Measurements from ENCODE around the gene KLHDC3. TPM values are rescaled to one million over a fixed set of nuclear protein-coding genes. Genes with fewer than 3 reads are reported as not detected.
A peak's percentile ranks its signal among the peaks of the same experiment; 100 is the strongest.

KLHDC3 gene
- total and polyA plus RNA-seq, 2 of the 13 experiments (the other 11 are each of a cell fraction or from before 2014, with no cell fraction given), result 78.3 to 91.5 TPM

DNA sequence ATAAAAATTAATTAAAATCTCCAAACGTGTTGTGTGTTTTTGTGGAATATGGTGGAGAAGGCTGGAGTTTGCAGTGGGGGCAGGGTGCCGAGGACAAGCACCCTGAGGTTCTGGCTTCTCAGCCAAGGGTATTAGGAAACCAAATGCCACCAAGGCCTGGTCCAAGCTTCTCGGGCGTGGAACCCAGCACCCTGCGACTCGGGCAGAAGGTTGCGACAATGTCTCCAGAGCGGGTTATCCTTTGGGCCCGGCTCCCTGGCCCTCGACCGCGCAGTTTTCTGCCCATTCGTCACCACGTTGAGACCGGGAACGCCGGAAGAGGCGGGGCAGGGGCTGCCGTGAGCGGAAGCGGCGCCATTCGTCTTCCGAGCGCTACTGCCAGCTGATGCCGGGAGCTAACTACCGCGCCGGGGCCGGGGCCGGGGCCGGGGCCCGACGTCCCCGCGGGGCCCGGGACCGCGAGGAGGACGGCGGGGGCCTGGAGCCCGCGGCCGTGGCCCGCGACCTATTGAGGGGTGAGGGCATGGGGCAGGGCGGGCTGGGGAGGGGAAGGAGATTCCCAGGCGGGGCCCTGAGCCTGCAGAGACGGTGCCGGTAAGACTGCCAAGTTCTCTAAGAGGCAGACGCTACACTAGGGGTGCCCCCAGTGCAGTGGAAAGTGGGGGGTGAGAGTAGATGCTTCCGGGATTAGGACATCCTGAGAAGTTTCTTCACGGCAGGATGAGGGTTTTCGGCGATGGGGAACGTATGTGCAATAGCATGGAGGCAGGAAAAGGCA is 7.4 kb downstream of the KLHDC3 start, which contains the start of gene RRP36 (continued):
- TF ChIP-seq RAD51 (IDR thresholded peaks at IDR 0.05; ENCODE audit: borderline replicate concordance) (no peak), ZSCAN31 (CRISPR knock-in tag; IDR thresholded peaks at IDR 0.05; ENCODE audit: low read depth) (0 out of 2 replicates have a peak, but pooled peaks have one; percentile 60), ZNF570 (CRISPR knock-in tag; IDR thresholded peaks at IDR 0.05; ENCODE audit: borderline replicate concordance) (0 out of 2 replicates have a peak, but pooled peaks have one; percentile 26), ZNF724P (CRISPR knock-in tag; IDR thresholded peaks at IDR 0.05; ENCODE audit: borderline replicate concordance) (peak; percentile 62; the same call in 1 of the 2 replicates), ZNF629 (CRISPR knock-in tag; conservative IDR thresholded peaks at IDR 0.05) (peak; percentile 46), HNF4G (IDR thresholded peaks at IDR 0.05; ENCODE audit: borderline replicate concordance, low read depth, low read length) (no peak; the same call in 1 of the 2 replicates), HNF4G (CRISPR knock-in tag; IDR thresholded peaks at IDR 0.05; ENCODE audit: borderline replicate concordance, low read depth) (no peak), MTA1 (CRISPR knock-in tag; IDR thresholded peaks at IDR 0.05; ENCODE audit: borderline replicate concordance) (no peak; the same call in 1 of the 2 replicates), REL (CRISPR knock-in tag; conservative IDR thresholded peaks at IDR 0.05) (peak; percentile 73; the same call in 1 of the 2 replicates), HNRNPUL1 (IDR thresholded peaks at IDR 0.05; ENCODE audit: low read depth, low read length) (no peak), NFRKB (IDR thresholded peaks at IDR 0.05) (no peak), HNF4A (CRISPR knock-in tag; IDR thresholded peaks at IDR 0.05) (peak; percentile 24; the same call in 1 of the 2 replicates), SSRP1 (CRISPR knock-in tag; IDR thresholded peaks at IDR 0.05) (no peak), ZNF772 (CRISPR knock-in tag; IDR thresholded peaks at IDR 0.05) (no peak; the same call in 1 of the 2 replicates), RBFOX2 (IDR thresholded peaks at IDR 0.05; ENCODE audit: low read depth, low read length) (peak; percentile 95), YY1 (IDR thresholded peaks at IDR 0.05; ENCODE audit: insufficient read depth, insufficient replicate concordance, low read depth, low read length) (peak; percentile 94), SAP130 (CRISPR knock-in tag; IDR thresholded peaks at IDR 0.05; ENCODE audit: low read depth) (peak; percentile 90), CEBPG (CRISPR knock-in tag; IDR thresholded peaks at IDR 0.05) (peak; percentile 52), HNRNPH1 (optimal IDR thresholded peaks at IDR 0.05; ENCODE audit: low read depth, low read length) (no peak)
- TF ChIP-seq, protein P1, sequence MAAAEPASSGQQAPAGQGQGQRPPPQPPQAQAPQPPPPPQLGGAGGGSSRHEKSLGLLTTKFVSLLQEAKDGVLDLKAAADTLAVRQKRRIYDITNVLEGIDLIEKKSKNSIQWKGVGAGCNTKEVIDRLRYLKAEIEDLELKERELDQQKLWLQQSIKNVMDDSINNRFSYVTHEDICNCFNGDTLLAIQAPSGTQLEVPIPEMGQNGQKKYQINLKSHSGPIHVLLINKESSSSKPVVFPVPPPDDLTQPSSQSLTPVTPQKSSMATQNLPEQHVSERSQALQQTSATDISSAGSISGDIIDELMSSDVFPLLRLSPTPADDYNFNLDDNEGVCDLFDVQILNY (CRISPR knock-in tag; conservative IDR thresholded peaks at IDR 0.05), result no peak
- TF ChIP-seq, protein P2, sequence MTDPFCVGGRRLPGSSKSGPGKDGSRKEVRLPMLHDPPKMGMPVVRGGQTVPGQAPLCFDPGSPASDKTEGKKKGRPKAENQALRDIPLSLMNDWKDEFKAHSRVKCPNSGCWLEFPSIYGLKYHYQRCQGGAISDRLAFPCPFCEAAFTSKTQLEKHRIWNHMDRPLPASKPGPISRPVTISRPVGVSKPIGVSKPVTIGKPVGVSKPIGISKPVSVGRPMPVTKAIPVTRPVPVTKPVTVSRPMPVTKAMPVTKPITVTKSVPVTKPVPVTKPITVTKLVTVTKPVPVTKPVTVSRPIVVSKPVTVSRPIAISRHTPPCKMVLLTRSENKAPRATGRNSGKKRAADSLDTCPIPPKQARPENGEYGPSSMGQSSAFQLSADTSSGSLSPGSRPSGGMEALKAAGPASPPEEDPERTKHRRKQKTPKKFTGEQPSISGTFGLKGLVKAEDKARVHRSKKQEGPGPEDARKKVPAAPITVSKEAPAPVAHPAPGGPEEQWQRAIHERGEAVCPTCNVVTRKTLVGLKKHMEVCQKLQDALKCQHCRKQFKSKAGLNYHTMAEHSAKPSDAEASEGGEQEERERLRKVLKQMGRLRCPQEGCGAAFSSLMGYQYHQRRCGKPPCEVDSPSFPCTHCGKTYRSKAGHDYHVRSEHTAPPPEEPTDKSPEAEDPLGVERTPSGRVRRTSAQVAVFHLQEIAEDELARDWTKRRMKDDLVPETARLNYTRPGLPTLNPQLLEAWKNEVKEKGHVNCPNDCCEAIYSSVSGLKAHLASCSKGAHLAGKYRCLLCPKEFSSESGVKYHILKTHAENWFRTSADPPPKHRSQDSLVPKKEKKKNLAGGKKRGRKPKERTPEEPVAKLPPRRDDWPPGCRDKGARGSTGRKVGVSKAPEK (CRISPR knock-in tag; IDR thresholded peaks at IDR 0.05; ENCODE audit: borderline replicate concordance), result no peak
- TF ChIP-seq, protein P3, sequence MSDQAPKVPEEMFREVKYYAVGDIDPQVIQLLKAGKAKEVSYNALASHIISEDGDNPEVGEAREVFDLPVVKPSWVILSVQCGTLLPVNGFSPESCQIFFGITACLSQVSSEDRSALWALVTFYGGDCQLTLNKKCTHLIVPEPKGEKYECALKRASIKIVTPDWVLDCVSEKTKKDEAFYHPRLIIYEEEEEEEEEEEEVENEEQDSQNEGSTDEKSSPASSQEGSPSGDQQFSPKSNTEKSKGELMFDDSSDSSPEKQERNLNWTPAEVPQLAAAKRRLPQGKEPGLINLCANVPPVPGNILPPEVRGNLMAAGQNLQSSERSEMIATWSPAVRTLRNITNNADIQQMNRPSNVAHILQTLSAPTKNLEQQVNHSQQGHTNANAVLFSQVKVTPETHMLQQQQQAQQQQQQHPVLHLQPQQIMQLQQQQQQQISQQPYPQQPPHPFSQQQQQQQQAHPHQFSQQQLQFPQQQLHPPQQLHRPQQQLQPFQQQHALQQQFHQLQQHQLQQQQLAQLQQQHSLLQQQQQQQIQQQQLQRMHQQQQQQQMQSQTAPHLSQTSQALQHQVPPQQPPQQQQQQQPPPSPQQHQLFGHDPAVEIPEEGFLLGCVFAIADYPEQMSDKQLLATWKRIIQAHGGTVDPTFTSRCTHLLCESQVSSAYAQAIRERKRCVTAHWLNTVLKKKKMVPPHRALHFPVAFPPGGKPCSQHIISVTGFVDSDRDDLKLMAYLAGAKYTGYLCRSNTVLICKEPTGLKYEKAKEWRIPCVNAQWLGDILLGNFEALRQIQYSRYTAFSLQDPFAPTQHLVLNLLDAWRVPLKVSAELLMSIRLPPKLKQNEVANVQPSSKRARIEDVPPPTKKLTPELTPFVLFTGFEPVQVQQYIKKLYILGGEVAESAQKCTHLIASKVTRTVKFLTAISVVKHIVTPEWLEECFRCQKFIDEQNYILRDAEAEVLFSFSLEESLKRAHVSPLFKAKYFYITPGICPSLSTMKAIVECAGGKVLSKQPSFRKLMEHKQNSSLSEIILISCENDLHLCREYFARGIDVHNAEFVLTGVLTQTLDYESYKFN (CRISPR knock-in tag; conservative IDR thresholded peaks at IDR 0.05), result 0 out of 2 replicates have a peak, but pooled peaks have one; percentile 5
